GM15510 (cell line): ENCODE results near the gene AP1B1.

Source experiments
- POLR2A ChIP-seq: IDR thresholded peaks from 3 replicates; pipeline ENCODE4 v1.6.1; 2011; ENCODE audit warnings: borderline replicate concordance; ENCODE audit not compliant: insufficient read length; ENCODE audit errors: extremely low read depth

Gene AP1B1

GRCh38 chr22:29302681-29303465, 85.5 kb downstream of the AP1B1 start:
- TF ChIP-seq POLR2A: no peak

GRCh38 chr22:29302402-29302680, 86.0 kb downstream of the AP1B1 start:
- TF ChIP-seq POLR2A: no peak

- TF ChIP-seq POLR2A: no peak
Observed at GRCh38 chr22:29301716-29302401, 86.5 kb downstream of the AP1B1 start.

- TF ChIP-seq POLR2A: no peak
Observed at GRCh38 chr22:29300807-29301601, 87.4 kb downstream of the AP1B1 start.

GRCh38 chr22:29300467-29300806, 87.9 kb downstream of the AP1B1 start:
- no peak for TF ChIP-seq POLR2A

- no peak for TF ChIP-seq POLR2A
Observed at GRCh38 chr22:29299136-29299900, 89.1 kb downstream of the AP1B1 start.

GRCh38 chr22:29298641-29299040, 89.7 kb downstream of the AP1B1 start:
- TF ChIP-seq POLR2A: no peak

GRCh38 chr22:29292379-29292778, 96.0 kb downstream of the AP1B1 start:
- TF ChIP-seq POLR2A: no peak

GRCh38 chr22:29291215-29291614, 97.2 kb downstream of the AP1B1 start:
- TF ChIP-seq POLR2A: no peak

GRCh38 chr22:29290061-29290460, 98.3 kb downstream of the AP1B1 start:
- no peak for TF ChIP-seq POLR2A

- TF ChIP-seq POLR2A: no peak
Observed at GRCh38 chr22:29288837-29289236, 99.5 kb downstream of the AP1B1 start.

- TF ChIP-seq POLR2A: no peak
Observed at GRCh38 chr22:29284196-29284595, 104.2 kb downstream of the AP1B1 start.

- no peak for TF ChIP-seq POLR2A
Observed at GRCh38 chr22:29277927-29278326, 110.4 kb downstream of the AP1B1 start.
